ENCODE measurements around the gene RPL10. TPM values are rescaled to one million over a fixed set of nuclear protein-coding genes. Genes with fewer than 3 reads are reported as not detected.
A peak's percentile ranks its signal among the peaks of the same experiment; 100 is the strongest.

RPL10 gene
- total and polyA plus RNA-seq, 9 of the 15 experiments (the other 6 are each of a cell fraction or from before 2014, with no cell fraction given): 3,774 to 7,600 (median 5,014) TPM

GRCh38 chrX:154369449-154370299, 28.5 kb upstream of the RPL10 start (continued):
- TF ChIP-seq ZFP91 (CRISPR knock-in tag; IDR thresholded peaks at IDR 0.05) (no peak), E4F1 (CRISPR knock-in tag; IDR thresholded peaks at IDR 0.05; ENCODE audit: borderline replicate concordance) (no peak), CBX3 (IDR thresholded peaks at IDR 0.05; ENCODE audit: borderline replicate concordance in 1 of 2, low read length in 2 of 2) (no peak), EWSR1 (IDR thresholded peaks at IDR 0.05; ENCODE audit: borderline replicate concordance, low read depth, partially characterized antibody) (no peak), ARID3B (CRISPR knock-in tag; IDR thresholded peaks at IDR 0.05; ENCODE audit: borderline replicate concordance) (no peak), FOXK2 (conservative IDR thresholded peaks at IDR 0.05 in 1 of 2, IDR thresholded peaks at IDR 0.05 in 1 of 2; ENCODE audit: low read depth in 2 of 2) (no peak), SNAPC5 (CRISPR knock-in tag; IDR thresholded peaks at IDR 0.05) (no peak), NFE2 (IDR thresholded peaks at IDR 0.05; ENCODE audit: low read depth) (peak; percentile 92), ARID1B (IDR thresholded peaks at IDR 0.05) (peak; percentile 53), KDM5B (IDR thresholded peaks at IDR 0.05; ENCODE audit: insufficient replicate concordance, low read depth, low read length) (peak; percentile 76), CCAR2 (IDR thresholded peaks at IDR 0.05; ENCODE audit: low read depth, low read length) (no peak), PTTG1 (tag; IDR thresholded peaks at IDR 0.05; ENCODE audit: low read depth) (no peak), WHSC1 (IDR thresholded peaks at IDR 0.05; ENCODE audit: low read length) (no peak), TRIM25 (IDR thresholded peaks at IDR 0.05; ENCODE audit: borderline replicate concordance) (no peak), ATF7 (IDR thresholded peaks at IDR 0.05) (peak; percentile 33; the same call in 1 of the 2 replicates), NCOR1 (IDR thresholded peaks at IDR 0.05) (peak; percentile 54; the same call in 1 of the 2 replicates), BCOR (IDR thresholded peaks at IDR 0.05) (no peak), JUND (IDR thresholded peaks at IDR 0.05; ENCODE audit: borderline replicate concordance, low read depth, low read length) (peak; percentile 88), JUND (tag; IDR thresholded peaks at IDR 0.05; ENCODE audit: borderline replicate concordance, low read depth, low read length) (peak; percentile 38; the same call in 1 of the 3 replicates), NUFIP1 (IDR thresholded peaks at IDR 0.05; ENCODE audit: partially characterized antibody) (no peak)

Measured in K562 (cell line).